Activated CD8-positive, alpha-beta memory T cell treated with anti-CD3 and anti-CD28 coated beads for 48 hours (primary cell): ENCODE measurements around the gene ANGPTL8.

ENCODE experiments used
- DNase-seq, 3 experiments: peaks; one replicate each; pipeline ENCODE4 v3.0.0-alpha.2; 2020; ENCODE audit warnings: low read depth in 2 of 3, low spot score in 2 of 3

The ANGPTL8 gene, protein sequence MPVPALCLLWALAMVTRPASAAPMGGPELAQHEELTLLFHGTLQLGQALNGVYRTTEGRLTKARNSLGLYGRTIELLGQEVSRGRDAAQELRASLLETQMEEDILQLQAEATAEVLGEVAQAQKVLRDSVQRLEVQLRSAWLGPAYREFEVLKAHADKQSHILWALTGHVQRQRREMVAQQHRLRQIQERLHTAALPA

DNA sequence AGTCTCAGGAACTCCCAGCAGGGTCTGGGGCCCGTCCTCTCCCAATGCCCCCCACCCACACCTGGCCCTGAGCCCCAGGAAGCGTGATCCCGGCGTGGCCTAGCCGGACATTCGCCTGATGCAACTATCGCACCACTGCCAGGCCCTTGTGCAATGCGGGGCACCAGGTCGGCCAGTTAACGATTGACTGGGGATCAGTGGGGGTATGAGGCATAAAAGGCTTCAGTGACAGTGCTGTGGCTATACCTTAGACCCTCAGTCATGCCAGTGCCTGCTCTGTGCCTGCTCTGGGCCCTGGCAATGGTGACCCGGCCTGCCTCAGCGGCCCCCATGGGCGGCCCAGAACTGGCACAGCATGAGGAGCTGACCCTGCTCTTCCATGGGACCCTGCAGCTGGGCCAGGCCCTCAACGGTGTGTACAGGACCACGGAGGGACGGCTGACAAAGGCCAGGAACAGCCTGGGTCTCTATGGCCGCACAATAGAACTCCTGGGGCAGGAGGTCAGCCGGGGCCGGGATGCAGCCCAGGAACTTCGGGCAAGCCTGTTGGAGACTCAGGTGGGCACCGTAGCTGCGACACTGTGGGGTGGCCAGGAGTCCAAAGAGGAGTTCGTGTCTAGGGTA, at the start of gene ANGPTL8:
Gene ANGPTL8 (plus strand): TSS at position 243 of the 624 bp plus-strand sequence. CDS start 19 bp downstream, at position 262.
- DNase-seq = no peak

DNA sequence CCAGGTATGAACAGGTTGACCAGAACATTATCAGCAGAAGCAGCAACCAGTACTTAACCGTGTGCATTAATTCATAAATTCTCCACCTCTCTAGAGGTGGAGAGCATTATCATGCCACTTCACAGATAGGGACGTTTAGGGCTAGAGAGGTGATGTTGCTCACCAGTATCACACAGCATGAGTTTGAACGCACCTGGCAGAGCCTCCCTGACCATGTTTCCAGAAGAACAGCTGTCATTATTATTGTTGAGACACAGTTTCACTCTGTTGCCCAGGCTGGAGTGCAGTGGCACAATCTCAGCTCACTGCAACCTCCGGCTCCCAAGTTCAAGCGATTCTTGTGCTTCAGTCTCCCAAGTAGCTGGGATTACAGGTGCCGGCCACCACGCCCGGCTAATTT, 48.9 kb upstream of the ANGPTL8 start:
- DNase-seq = no peak

GRCh38 chr19:11191273-11191755, 48.1 kb upstream of the ANGPTL8 start:
- DNase-seq = no peak

- DNase-seq = no peak
These were observed 47.5 kb upstream of the ANGPTL8 start for GRCh38 chr19:11191934-11192333.

- no peak for DNase-seq
These were observed 46.2 kb upstream of the ANGPTL8 start for GRCh38 chr19:11192957-11193939.

- DNase-seq = no peak
These were observed 45.2 kb upstream of the ANGPTL8 start for GRCh38 chr19:11194173-11194572.

DNA sequence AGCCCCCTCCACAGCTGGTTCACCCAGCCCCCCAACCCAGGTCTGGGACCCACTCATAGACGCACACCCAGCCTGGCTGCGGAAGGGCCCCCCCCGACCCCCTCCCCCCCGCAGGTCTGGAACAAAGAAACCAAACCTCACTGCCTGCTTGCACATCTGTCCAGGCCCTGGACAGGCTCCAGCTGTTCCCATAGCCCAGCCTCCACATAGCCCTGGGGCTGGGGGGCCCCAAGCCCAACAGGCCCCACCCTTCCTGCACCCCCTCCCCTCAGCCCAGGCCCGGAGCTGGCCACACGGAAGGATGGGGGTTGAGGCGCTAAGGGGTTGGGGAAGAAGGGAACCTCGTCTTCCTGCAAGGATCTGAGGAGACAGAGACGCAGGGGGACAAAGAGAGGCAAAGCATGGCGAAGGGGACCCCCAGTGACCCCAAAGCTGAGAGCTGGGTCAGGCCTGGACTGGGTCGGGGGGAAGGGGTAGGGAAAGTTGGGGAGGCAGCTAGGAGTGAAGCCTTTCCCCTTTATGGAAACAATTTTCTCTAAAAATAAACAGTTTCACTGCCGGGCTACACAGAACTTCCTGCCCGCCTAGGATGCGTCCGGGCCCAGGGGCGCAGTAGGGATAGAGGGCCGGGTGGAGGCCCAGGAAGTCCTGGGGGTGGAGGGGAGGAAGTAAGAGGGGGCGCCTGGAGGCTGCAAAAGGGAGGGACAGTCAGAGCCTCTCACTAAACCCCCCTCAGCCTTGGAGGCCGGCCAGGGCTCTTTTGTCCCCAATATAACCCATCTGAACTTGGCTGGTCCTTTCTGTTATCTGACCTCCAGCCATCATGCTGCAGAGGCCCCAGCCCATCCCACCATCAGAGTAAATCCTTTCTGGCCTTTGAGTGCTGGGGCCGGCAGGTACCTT, 44.5 kb upstream of the ANGPTL8 start:
- no peak for DNase-seq

GRCh38 chr19:11195681-11196080, 43.7 kb upstream of the ANGPTL8 start:
- DNase-seq = no peak

- no peak for DNase-seq
These were observed 42.8 kb upstream of the ANGPTL8 start for GRCh38 chr19:11196406-11197287.

GRCh38 chr19:11197291-11198174, 41.9 kb upstream of the ANGPTL8 start, which contains the start of gene KANK2:
Gene KANK2 (minus strand): TSS chr19:11197545. CDS start chr19:11194511, 3,034 bp downstream.
- peak; percentile 56 to 67 (median 62) for DNase-seq

- no peak for DNase-seq
These were observed 41.3 kb upstream of the ANGPTL8 start for GRCh38 chr19:11198175-11198534.

DNA sequence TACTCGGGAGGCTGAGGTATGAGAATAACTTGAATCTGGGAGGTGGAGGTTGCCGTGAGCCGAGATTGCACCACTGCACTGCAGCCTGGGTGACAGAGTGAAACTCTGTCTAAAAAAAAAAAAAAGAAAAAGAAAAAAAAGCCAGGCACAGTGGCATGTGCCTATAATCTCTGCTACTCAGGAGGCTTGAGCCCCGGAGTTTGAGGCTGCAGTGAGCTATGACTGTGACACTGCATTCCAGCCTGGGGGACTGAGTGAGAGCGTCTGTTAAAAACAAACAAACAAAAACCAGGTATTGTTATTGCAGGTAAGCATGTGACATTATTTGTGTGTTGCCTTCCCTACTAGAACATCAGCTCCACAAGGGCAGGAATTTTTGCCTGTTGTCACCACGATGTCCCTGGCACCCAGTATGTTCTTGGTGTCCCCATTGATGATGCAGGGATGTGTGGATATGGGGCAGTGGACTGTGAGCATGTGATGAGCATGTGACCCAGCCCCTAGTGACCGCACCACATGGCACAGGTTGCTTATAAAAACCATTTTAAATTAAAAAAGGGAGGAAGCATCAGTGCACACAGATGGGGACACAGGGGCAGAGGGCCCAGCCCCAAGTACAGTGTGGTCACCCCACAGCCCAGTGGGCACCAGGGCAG, 40.5 kb upstream of the ANGPTL8 start:
- no peak for DNase-seq

- no peak for DNase-seq
These were observed 39.9 kb upstream of the ANGPTL8 start for GRCh38 chr19:11199517-11199916.

GRCh38 chr19:11200015-11200574, 39.3 kb upstream of the ANGPTL8 start:
- DNase-seq = no peak

- no peak for DNase-seq
These were observed 38.5 kb upstream of the ANGPTL8 start for GRCh38 chr19:11200931-11201330.

DNA sequence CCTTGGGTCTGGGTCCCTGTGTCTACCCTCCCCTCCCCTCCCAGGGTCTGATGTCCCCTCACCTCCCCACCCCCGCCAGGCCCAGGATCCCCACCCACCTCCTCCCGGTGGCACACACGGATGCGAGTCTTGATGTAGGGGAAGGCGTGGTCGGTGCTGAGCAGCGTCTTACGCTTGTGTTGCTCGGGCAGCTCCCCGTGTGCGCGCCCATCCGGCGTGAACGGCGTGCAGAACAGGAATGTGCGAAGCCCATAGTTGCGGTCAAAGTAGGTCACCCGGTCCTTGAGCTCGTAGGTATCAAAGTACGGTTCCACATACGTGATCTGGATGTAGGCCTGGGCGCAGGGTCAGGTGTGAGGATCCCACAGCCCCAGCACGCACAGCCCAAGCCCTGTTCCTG, 37.6 kb upstream of the ANGPTL8 start:
- no peak for DNase-seq

GRCh38 chr19:11202488-11203193, 36.8 kb upstream of the ANGPTL8 start:
- no peak for DNase-seq
